HG03103 (cell line): Measurements from ENCODE around the gene CACNA2D3.

Experiments used
- ATAC-seq: cut with Tn5 transposase; IDR thresholded peaks from one replicate; pipeline ENCODE4 v1.9.1; 2021; ENCODE audit warnings: low read depth; ENCODE audit not compliant: unreplicated experiment

The CACNA2D3 gene

GRCh38 chr3:54818942-54819341 is 696.6 kb downstream of the CACNA2D3 start:
- no peak for ATAC-seq

GRCh38 chr3:54819946-54820345 is 697.6 kb downstream of the CACNA2D3 start:
- ATAC-seq = no peak

GRCh38 chr3:54822206-54822605 is 699.9 kb downstream of the CACNA2D3 start:
- ATAC-seq = no peak

GRCh38 chr3:54826251-54826691 is 703.9 kb downstream of the CACNA2D3 start:
- no peak for ATAC-seq

GRCh38 chr3:54827056-54827687 is 704.8 kb downstream of the CACNA2D3 start:
- ATAC-seq = no peak

- no peak for ATAC-seq
Observed at GRCh38 chr3:54827776-54828175, 705.4 kb downstream of the CACNA2D3 start.

GRCh38 chr3:54830658-54831057 is 708.3 kb downstream of the CACNA2D3 start:
- no peak for ATAC-seq

GRCh38 chr3:54831112-54831511 is 708.8 kb downstream of the CACNA2D3 start:
- ATAC-seq = no peak

GRCh38 chr3:54832876-54833275 is 710.5 kb downstream of the CACNA2D3 start:
- no peak for ATAC-seq

GRCh38 chr3:54835701-54836100 is 713.3 kb downstream of the CACNA2D3 start:
- no peak for ATAC-seq

GRCh38 chr3:54836871-54837270 is 714.5 kb downstream of the CACNA2D3 start:
- no peak for ATAC-seq

- ATAC-seq = no peak
Observed at GRCh38 chr3:54837964-54838363, 715.6 kb downstream of the CACNA2D3 start.

- ATAC-seq = no peak
Observed at GRCh38 chr3:54841471-54841870, 719.1 kb downstream of the CACNA2D3 start.

- ATAC-seq = no peak
Observed at GRCh38 chr3:54843352-54843751, 721.0 kb downstream of the CACNA2D3 start.

- no peak for ATAC-seq
Observed at GRCh38 chr3:54844211-54844610, 721.9 kb downstream of the CACNA2D3 start.

GRCh38 chr3:54845011-54845410 is 722.7 kb downstream of the CACNA2D3 start:
- no peak for ATAC-seq

GRCh38 chr3:54845551-54845950 is 723.2 kb downstream of the CACNA2D3 start:
- no peak for ATAC-seq

- ATAC-seq = no peak
Observed at GRCh38 chr3:54846119-54846518, 723.8 kb downstream of the CACNA2D3 start.

- no peak for ATAC-seq
Observed at GRCh38 chr3:54847361-54847760, 725.0 kb downstream of the CACNA2D3 start.

GRCh38 chr3:54849360-54849759 is 727.0 kb downstream of the CACNA2D3 start:
- no peak for ATAC-seq

GRCh38 chr3:54850484-54851018 is 728.2 kb downstream of the CACNA2D3 start:
- ATAC-seq = no peak

- ATAC-seq = peak; percentile 82
Observed at GRCh38 chr3:54853573-54854404, 731.4 kb downstream of the CACNA2D3 start.
